Measurements from ENCODE around the gene LCLAT1.
A peak's percentile ranks its signal among the peaks of the same experiment; 100 is the strongest.

LCLAT1 gene

GRCh38 chr2:30447149-30448045 is at the start of gene LCLAT1:
TSS of gene LCLAT1 (plus strand) at chr2:30447246. CDS start at chr2:30525591, 78,345 bp downstream.
- no peak for DNase-seq

- no peak for DNase-seq
Observed at GRCh38 chr2:30398084-30398873, 48.8 kb upstream of the LCLAT1 start.

GRCh38 chr2:30400151-30400954 is 46.7 kb upstream of the LCLAT1 start:
- DNase-seq: no peak

GRCh38 chr2:30402441-30403182 is 44.4 kb upstream of the LCLAT1 start:
- no peak for DNase-seq

- DNase-seq: no peak
Observed at GRCh38 chr2:30403592-30404312, 43.3 kb upstream of the LCLAT1 start.

GRCh38 chr2:30404319-30405259 is 42.5 kb upstream of the LCLAT1 start:
- peak; percentile 77 for DNase-seq

- DNase-seq: no peak
Observed at GRCh38 chr2:30405260-30405605, 41.8 kb upstream of the LCLAT1 start.

GRCh38 chr2:30406853-30407252 is 40.2 kb upstream of the LCLAT1 start:
- no peak for DNase-seq

- DNase-seq: no peak
Observed at GRCh38 chr2:30408961-30409387, 38.1 kb upstream of the LCLAT1 start.

- no peak for DNase-seq
Observed at GRCh38 chr2:30410217-30410616, 36.8 kb upstream of the LCLAT1 start.

- DNase-seq: no peak
Observed at GRCh38 chr2:30412047-30412683, 34.9 kb upstream of the LCLAT1 start.

GRCh38 chr2:30412684-30413570 is 34.1 kb upstream of the LCLAT1 start:
- no peak for DNase-seq

- DNase-seq: no peak
Observed at GRCh38 chr2:30414961-30415360, 32.1 kb upstream of the LCLAT1 start.

- DNase-seq: no peak
Observed at GRCh38 chr2:30417253-30417652, 29.8 kb upstream of the LCLAT1 start.

- DNase-seq: no peak
Observed at GRCh38 chr2:30421026-30421603, 25.9 kb upstream of the LCLAT1 start.

- DNase-seq: no peak
Observed at GRCh38 chr2:30421604-30422443, 25.2 kb upstream of the LCLAT1 start.

GRCh38 chr2:30422444-30423040 is 24.5 kb upstream of the LCLAT1 start:
- DNase-seq: no peak
